SU-DHL-6 (cell line): ENCODE data around the gene CHTF8.

Experiments used
- CTCF ChIP-seq: fragments of 200-600 bp; sonication (generic); IDR thresholded peaks from one replicate; pipeline ENCODE4 v1.5.1; 2017; ENCODE audit warnings: antibody characterized with exemption, mild to moderate bottlenecking, low read length, moderate library complexity; ENCODE audit not compliant: insufficient read depth, poor library complexity, severe bottlenecking
- EZH2phosphoT487 ChIP-seq: fragments of 200-600 bp; sonication (generic), shearing (Covaris generic); conservative IDR thresholded peaks from 2 replicates; pipeline ENCODE4 v1.6.1; 2018; ENCODE audit warnings: mild to moderate bottlenecking, antibody characterized with exemption, low read length, moderate library complexity, mixed read lengths

- no peak for TF ChIP-seq CTCF
- TF ChIP-seq EZH2phosphoT487, result no peak
Observed at GRCh38 chr16:69160192-69160591, 27.8 kb upstream of the CHTF8 start.
